SU-DHL-6 (cell line): ENCODE data around the gene ETV3L.

Source experiments
- CTCF ChIP-seq: fragments of 200-600 bp; sonication (generic); IDR thresholded peaks from one replicate; pipeline ENCODE4 v1.5.1; 2017; ENCODE audit warnings: antibody characterized with exemption, mild to moderate bottlenecking, low read length, moderate library complexity; ENCODE audit not compliant: insufficient read depth, poor library complexity, severe bottlenecking
- EZH2phosphoT487 ChIP-seq: fragments of 200-600 bp; sonication (generic), shearing (Covaris generic); conservative IDR thresholded peaks from 2 replicates; pipeline ENCODE4 v1.6.1; 2018; ENCODE audit warnings: mild to moderate bottlenecking, antibody characterized with exemption, low read length, moderate library complexity, mixed read lengths

DNA sequence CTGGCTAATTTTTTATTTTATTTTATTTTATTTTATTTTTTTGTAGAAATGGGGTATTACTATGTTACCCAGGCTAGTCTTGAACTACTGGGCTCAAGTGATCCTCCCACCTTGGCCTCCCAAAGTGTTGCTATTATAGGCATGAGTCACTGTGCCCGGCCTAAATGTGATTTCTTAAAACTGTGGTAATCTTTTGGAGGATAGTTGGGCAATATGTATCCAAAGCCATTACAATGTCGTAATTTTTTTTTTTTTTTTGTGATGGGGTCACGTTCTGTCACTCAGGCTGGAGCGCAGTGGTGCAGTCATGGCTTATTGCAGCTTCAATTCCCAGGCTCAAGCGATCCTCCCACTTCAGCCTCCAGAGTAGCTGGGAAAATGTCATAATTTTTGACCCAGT, 14.2 kb downstream of the ETV3L start:
- TF ChIP-seq CTCF (no peak), EZH2phosphoT487 (no peak)
